GM12878 (cell line): ENCODE measurements around the gene UBASH3B. TPM values are rescaled to one million over a fixed set of nuclear protein-coding genes. Genes with fewer than 3 reads are reported as not detected.
A peak's percentile ranks its signal among the peaks of the same experiment; 100 is the strongest.

Experiments
- ATF7 ChIP-seq: fragments of 450-650 bp; IDR thresholded peaks from 2 replicates; pipeline ENCODE4 v1.6.1; 2016; ENCODE audit warnings: low read depth, mild to moderate bottlenecking
- BCL11A ChIP-seq: IDR thresholded peaks from 2 replicates; pipeline ENCODE4 v1.6.1; 2011; ENCODE audit warnings: low read depth, low read length
- CEBPB ChIP-seq, 2 experiments: fragments of 150-350 bp in 1 of 2; IDR thresholded peaks; 2 replicates each; pipeline ENCODE4 v1.6.1; 2012 to 2014; ENCODE audit warnings: low read depth in 2 of 2, low read length in 2 of 2, borderline replicate concordance in 1 of 2, inconsistent platforms in 1 of 2
- CHD4 ChIP-seq: fragments of 200-600 bp; sonication (generic); IDR thresholded peaks from 2 replicates; pipeline ENCODE4 v1.6.1; 2016; ENCODE audit warnings: mild to moderate bottlenecking
- CREM ChIP-seq: IDR thresholded peaks from 2 replicates; pipeline ENCODE4 v1.6.1; 2014; ENCODE audit warnings: antibody characterized with exemption, low read depth
- DPF2 ChIP-seq: fragments of 450-650 bp; IDR thresholded peaks from 2 replicates; pipeline ENCODE4 v1.6.1; 2017; ENCODE audit warnings: mild to moderate bottlenecking
- EED ChIP-seq: sonication (generic); IDR thresholded peaks from 2 replicates; pipeline ENCODE4 v1.6.1; 2016; ENCODE audit warnings: antibody characterized with exemption, low read depth
- ETV6 ChIP-seq, 2 experiments: fragments of 450-650 bp in 1 of 2; IDR thresholded peaks in 1 of 2; conservative IDR thresholded peaks in 1 of 2; 2 replicates each; pipeline ENCODE4 v1.6.1; 2014; ENCODE audit warnings: antibody characterized with exemption in 1 of 2, borderline replicate concordance in 1 of 2, low read depth in 1 of 2, mild to moderate bottlenecking in 1 of 2, moderate library complexity in 1 of 2
- FOXM1 ChIP-seq: IDR thresholded peaks from 2 replicates; pipeline ENCODE4 v1.6.1; 2012; ENCODE audit warnings: low read depth, mild to moderate bottlenecking, inconsistent platforms, low read length, moderate library complexity
- GABPA ChIP-seq: IDR thresholded peaks from 2 replicates; pipeline ENCODE4 v1.6.1; 2014; ENCODE audit warnings: antibody characterized with exemption, low read depth, mild to moderate bottlenecking, inconsistent platforms
- JUND ChIP-seq: IDR thresholded peaks from 2 replicates; pipeline ENCODE4 v1.6.1; 2012; ENCODE audit warnings: low read depth, mild to moderate bottlenecking, low read length, improper control_type of control experiment, moderate library complexity
- MYB ChIP-seq: fragments of 150-350 bp; IDR thresholded peaks from 2 replicates; pipeline ENCODE4 v1.6.1; 2014; ENCODE audit warnings: mild to moderate bottlenecking, low read depth, low read length, borderline replicate concordance
- NR2C1 ChIP-seq: fragments of 450-650 bp; IDR thresholded peaks from 2 replicates; pipeline ENCODE4 v1.6.1; 2017; ENCODE audit warnings: antibody characterized with exemption, mild to moderate bottlenecking, moderate library complexity
- NR2F1 ChIP-seq: fragments of 450-650 bp; conservative IDR thresholded peaks from 2 replicates; pipeline ENCODE4 v1.6.1; 2017; ENCODE audit warnings: mild to moderate bottlenecking
- PAX8 ChIP-seq: fragments of 450-650 bp; IDR thresholded peaks from 2 replicates; pipeline ENCODE4 v1.6.1; 2017; ENCODE audit warnings: mild to moderate bottlenecking, moderate library complexity
- POLR2AphosphoS5 ChIP-seq: IDR thresholded peaks from 2 replicates; pipeline ENCODE4 v1.6.1; 2011; ENCODE audit warnings: mild to moderate bottlenecking, low read length, inconsistent platforms
- RELA ChIP-seq: fragments of 450-650 bp; IDR thresholded peaks from 2 replicates; pipeline ENCODE4 v1.8.0; 2014; ENCODE audit warnings: borderline replicate concordance; ENCODE audit not compliant: partially characterized antibody
- SMARCA5 ChIP-seq: fragments of 450-650 bp; IDR thresholded peaks from 2 replicates; pipeline ENCODE4 v1.6.1; 2017; ENCODE audit warnings: mild to moderate bottlenecking
- SMC3 ChIP-seq: IDR thresholded peaks from 2 replicates; pipeline ENCODE4 v1.6.1; 2011; ENCODE audit warnings: low read length, improper control_type of control experiment, borderline replicate concordance
- SREBF2 ChIP-seq: IDR thresholded peaks from 2 replicates; pipeline ENCODE4 v1.6.1; 2012; ENCODE audit warnings: mild to moderate bottlenecking, low read length
- SRF ChIP-seq, 2 experiments: IDR thresholded peaks; 2 replicates each; pipeline ENCODE4 v1.6.1; 2011; ENCODE audit warnings: low read depth in 2 of 2, low read length in 2 of 2, mild to moderate bottlenecking in 1 of 2, moderate library complexity in 1 of 2
- STAT3 ChIP-seq: IDR thresholded peaks from 2 replicates; pipeline ENCODE4 v1.6.1; 2011; ENCODE audit warnings: low read depth, low read length, improper control_type of control experiment
- TBL1XR1 ChIP-seq: IDR thresholded peaks from 2 replicates; pipeline ENCODE4 v1.6.1; 2012; ENCODE audit warnings: low read depth, low read length, improper control_type of control experiment
- TCF12 ChIP-seq: IDR thresholded peaks from 2 replicates; pipeline ENCODE4 v1.6.1; 2011; ENCODE audit warnings: low read depth, mild to moderate bottlenecking, low read length
- ZNF24 ChIP-seq: fragments of 450-650 bp; IDR thresholded peaks from 2 replicates; pipeline ENCODE4 v1.6.1; 2017; ENCODE audit warnings: antibody characterized with exemption, mild to moderate bottlenecking
- polyA plus RNA-seq, 11 experiments: library from polyadenylated mRNA; depleted of rRNA in 4 of 11; unstranded in 6 of 11; stranded (reverse) in 5 of 11; fragments of >200 nt; fragmentation: Nextera tagmentation in 4 of 11; fragmentation: Illumina TruSeq in 1 of 11; extraction: Ambion mirVana in 4 of 11; extraction: Trizol in 1 of 11; gene quantifications; 1 replicate in 1 of 11; 2 replicates in 10 of 11; pipeline versions ENCODE4 v1.2.1 to v1.2.3, GENCODE V29; 2011 to 2016; ENCODE audit warnings: inconsistent platforms in 2 of 11, missing spikeins in 2 of 11, low read depth in 1 of 11
- total RNA-seq, 4 experiments: library from RNA; depleted of rRNA in 3 of 4; stranded (reverse); fragments of >200 nt in 3 of 4; fragmentation: Illumina TruSeq in 1 of 4; extraction: Trizol in 1 of 4; gene quantifications; 2 replicates each; pipeline versions ENCODE4 v1.2.1 to v1.2.3, GENCODE V29; 2013 to 2021
- TF ChIP-seq, protein P1 (sequence below): fragments of 450-650 bp; IDR thresholded peaks from 2 replicates; pipeline ENCODE4 v1.6.1; 2017; ENCODE audit warnings: mild to moderate bottlenecking, low read depth, inconsistent platforms; ENCODE audit not compliant: poor library complexity, severe bottlenecking
- TF ChIP-seq, protein P2 (sequence below): IDR thresholded peaks from 2 replicates; pipeline ENCODE4 v1.6.1; 2011; ENCODE audit warnings: borderline replicate concordance, low read depth, mild to moderate bottlenecking, moderate library complexity, low read length; ENCODE audit not compliant: insufficient read depth, poor library complexity, severe bottlenecking
- TF ChIP-seq, protein P3 (sequence below): fragments of 450-650 bp; IDR thresholded peaks from 2 replicates; pipeline ENCODE4 v1.6.1; 2017; ENCODE audit warnings: low read depth, mild to moderate bottlenecking, moderate library complexity

The UBASH3B gene
- total and polyA plus RNA-seq, 10 of the 15 experiments (the other 5 are each of a cell fraction or from before 2014, with no cell fraction given), result 0.18 to 3.3 (median 0.57) TPM

DNA sequence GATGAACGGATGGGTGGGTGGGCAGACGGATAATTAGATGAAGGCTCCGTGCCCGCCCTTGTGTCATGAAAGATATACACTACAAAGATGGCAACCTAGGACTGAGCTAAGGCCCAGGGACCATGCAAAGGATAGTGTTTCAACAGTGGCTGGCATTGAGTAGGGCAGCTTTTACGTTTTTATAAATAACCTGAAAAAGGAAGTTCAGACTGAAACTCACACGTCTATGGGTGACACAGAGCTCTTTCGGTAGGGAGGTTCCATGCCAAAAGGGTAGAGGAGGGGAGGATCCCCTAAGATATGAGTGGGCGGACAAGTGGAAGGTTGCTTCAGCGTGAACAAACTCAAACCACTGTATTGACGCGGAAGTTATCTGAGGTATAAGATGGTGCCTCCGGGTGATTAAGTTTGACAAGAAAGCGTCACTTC lies 90.5 kb downstream of the UBASH3B start (continued):
- TF ChIP-seq, protein P1, sequence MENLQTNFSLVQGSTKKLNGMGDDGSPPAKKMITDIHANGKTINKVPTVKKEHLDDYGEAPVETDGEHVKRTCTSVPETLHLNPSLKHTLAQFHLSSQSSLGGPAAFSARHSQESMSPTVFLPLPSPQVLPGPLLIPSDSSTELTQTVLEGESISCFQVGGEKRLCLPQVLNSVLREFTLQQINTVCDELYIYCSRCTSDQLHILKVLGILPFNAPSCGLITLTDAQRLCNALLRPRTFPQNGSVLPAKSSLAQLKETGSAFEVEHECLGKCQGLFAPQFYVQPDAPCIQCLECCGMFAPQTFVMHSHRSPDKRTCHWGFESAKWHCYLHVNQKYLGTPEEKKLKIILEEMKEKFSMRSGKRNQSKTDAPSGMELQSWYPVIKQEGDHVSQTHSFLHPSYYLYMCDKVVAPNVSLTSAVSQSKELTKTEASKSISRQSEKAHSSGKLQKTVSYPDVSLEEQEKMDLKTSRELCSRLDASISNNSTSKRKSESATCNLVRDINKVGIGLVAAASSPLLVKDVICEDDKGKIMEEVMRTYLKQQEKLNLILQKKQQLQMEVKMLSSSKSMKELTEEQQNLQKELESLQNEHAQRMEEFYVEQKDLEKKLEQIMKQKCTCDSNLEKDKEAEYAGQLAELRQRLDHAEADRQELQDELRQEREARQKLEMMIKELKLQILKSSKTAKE, result peak; percentile 76
- no peak for TF ChIP-seq SREBF2
- peak; percentile 89 for TF ChIP-seq DPF2
- TF ChIP-seq RELA, result no peak
- TF ChIP-seq FOXM1, result peak; percentile 46; the same call in 1 of the 2 replicates
- peak in 1 of 2 experiments; percentile 82; a peak in 1 of 4 replicates for TF ChIP-seq CEBPB (IDR thresholded peaks at IDR 0.05; ENCODE audit: borderline replicate concordance in 1 of 2, low read depth in 2 of 2, low read length in 2 of 2)
- no peak for TF ChIP-seq NR2C1
- TF ChIP-seq STAT3, result no peak
- TF ChIP-seq, protein P2, sequence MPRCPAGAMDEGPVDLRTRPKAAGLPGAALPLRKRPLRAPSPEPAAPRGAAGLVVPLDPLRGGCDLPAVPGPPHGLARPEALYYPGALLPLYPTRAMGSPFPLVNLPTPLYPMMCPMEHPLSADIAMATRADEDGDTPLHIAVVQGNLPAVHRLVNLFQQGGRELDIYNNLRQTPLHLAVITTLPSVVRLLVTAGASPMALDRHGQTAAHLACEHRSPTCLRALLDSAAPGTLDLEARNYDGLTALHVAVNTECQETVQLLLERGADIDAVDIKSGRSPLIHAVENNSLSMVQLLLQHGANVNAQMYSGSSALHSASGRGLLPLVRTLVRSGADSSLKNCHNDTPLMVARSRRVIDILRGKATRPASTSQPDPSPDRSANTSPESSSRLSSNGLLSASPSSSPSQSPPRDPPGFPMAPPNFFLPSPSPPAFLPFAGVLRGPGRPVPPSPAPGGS, result peak; percentile 24
- TF ChIP-seq SMARCA5, result no peak
- 0 out of 2 replicates have a peak, but pooled peaks have one; percentile 43 for TF ChIP-seq NR2F1
- TF ChIP-seq ETV6 (conservative IDR thresholded peaks at IDR 0.05 in 1 of 2, IDR thresholded peaks at IDR 0.05 in 1 of 2; ENCODE audit: borderline replicate concordance in 1 of 2, low read depth in 1 of 2), result peak in 1 of 2 experiments; percentile 74; a peak in 1 of 4 replicates
- TF ChIP-seq, protein P3, sequence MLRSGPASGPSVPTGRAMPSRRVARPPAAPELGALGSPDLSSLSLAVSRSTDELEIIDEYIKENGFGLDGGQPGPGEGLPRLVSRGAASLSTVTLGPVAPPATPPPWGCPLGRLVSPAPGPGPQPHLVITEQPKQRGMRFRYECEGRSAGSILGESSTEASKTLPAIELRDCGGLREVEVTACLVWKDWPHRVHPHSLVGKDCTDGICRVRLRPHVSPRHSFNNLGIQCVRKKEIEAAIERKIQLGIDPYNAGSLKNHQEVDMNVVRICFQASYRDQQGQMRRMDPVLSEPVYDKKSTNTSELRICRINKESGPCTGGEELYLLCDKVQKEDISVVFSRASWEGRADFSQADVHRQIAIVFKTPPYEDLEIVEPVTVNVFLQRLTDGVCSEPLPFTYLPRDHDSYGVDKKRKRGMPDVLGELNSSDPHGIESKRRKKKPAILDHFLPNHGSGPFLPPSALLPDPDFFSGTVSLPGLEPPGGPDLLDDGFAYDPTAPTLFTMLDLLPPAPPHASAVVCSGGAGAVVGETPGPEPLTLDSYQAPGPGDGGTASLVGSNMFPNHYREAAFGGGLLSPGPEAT, result peak; percentile 70
- 0 out of 2 replicates have a peak, but pooled peaks have one; percentile 30 for TF ChIP-seq JUND
- TF ChIP-seq SRF (IDR thresholded peaks at IDR 0.05; ENCODE audit: low read depth in 2 of 2, low read length in 2 of 2), result no peak
- TF ChIP-seq CHD4, result no peak
- peak; percentile 95 for TF ChIP-seq TBL1XR1
- peak; percentile 27; the same call in 1 of the 2 replicates for TF ChIP-seq GABPA
- TF ChIP-seq MYB, result no peak
- no peak for TF ChIP-seq SMC3
- no peak for TF ChIP-seq PAX8
- TF ChIP-seq TCF12, result no peak
- TF ChIP-seq ZNF24, result no peak
- TF ChIP-seq POLR2AphosphoS5, result no peak
- TF ChIP-seq ATF7, result peak; percentile 91
- peak; percentile 74 for TF ChIP-seq CREM
- TF ChIP-seq EED, result peak; percentile 37; the same call in 1 of the 2 replicates
- TF ChIP-seq BCL11A, result peak; percentile 72; the same call in 1 of the 2 replicates
